CD4-positive, alpha-beta T cell treated with Interleukin-6 at 100 ng/mL for 8 hours (primary cell): ENCODE data around the gene NXPE3.
A peak's percentile ranks its signal among the peaks of the same experiment; 100 is the strongest.
"Not testable (repeated sequence)": the region's sequence is repeated elsewhere in the genome, so short reads cannot be mapped to it uniquely, and the experiment has no call there.

ENCODE experiments used
- DNase-seq: peaks from one replicate; pipeline ENCODE4 v3.0.0-alpha.2; 2020; ENCODE audit warnings: mixed read lengths, low spot score

NXPE3 gene

GRCh38 chr3:101779047-101779821, at the start of gene NXPE3:
TSS of gene NXPE3 (plus strand) at chr3:101779211. CDS start at chr3:101785597, 6,386 bp downstream.
- DNase-seq = peak; percentile 92

DNA sequence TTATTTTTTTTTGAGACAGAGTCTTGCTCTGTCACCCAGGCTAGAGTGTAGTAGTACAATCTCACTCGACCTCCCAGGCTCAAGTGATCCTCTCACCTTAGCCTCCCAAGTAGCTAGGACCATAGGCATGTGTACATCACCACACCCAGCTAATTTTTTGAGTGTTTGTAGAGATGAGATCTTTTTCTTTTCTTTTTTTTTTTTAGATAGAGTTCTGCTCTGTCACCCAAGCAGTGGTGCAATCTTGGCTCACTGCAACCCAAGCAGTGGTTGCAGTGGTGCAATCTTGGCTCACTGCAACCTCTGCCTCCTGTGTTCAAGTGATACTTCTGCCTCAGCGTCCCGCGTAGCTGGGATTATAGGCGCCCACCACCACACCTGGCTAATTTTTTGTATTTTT, 49.4 kb upstream of the NXPE3 start:
- DNase-seq = no peak

DNA sequence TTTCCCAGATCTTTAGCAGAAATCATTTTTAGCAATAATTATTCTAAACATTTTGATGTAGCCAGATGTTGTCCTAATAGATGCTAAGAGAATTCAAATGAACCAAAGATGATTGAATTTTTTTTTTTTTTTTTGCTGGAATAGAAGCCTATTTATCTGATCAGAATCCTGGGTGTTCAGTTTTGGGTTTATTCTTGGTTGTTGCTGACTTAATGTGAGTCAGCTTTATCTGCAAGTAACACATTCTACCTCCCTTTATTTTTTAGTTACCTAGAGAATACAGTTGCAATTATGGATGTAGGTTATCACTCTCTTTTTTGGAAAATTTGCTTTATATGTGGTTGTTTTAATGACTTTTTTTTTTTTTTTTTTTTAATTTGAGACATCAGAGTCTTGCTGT, 48.2 kb upstream of the NXPE3 start:
- DNase-seq = no peak

DNA sequence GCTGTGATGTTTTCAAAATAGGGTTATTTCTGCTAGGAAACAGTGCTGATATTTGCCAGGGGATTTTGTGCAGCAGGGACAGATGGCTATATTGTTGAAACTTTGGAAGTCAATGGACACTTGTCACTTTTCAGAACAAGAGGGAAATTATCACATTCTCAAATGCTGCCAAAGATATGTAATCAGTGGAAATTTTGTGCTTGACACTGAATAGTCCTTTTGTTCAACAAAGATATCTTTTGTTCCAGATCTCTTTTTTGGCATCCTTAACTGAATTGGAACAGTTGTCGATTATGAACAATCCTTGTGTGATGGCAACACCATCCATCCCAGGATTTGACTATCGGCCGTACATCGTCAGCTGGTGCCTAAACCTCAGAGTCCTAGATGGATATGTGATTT, 46.8 kb upstream of the NXPE3 start:
- no peak for DNase-seq

GRCh38 chr3:101735833-101736232, 43.2 kb upstream of the NXPE3 start:
- no peak for DNase-seq

DNA sequence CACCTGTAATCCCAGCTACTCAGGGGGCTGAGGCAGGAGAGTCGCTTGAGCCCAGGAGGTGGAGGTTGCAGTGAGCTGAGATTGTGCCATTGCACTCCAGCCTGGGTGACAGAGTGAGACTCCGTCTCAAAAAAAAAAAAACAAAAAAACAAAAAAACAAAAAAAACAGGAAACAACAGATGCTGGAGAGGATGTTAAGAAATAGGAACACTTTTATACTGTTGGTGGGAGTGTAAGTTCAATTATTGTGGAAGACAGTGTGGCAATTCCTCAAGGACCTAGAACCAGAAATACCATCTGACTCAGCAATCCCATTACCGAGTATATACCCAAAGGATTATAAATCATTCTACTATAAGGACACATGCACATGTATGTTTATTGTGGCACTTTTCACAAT, 37.1 kb upstream of the NXPE3 start:
- not testable (repeated sequence) for DNase-seq

DNA sequence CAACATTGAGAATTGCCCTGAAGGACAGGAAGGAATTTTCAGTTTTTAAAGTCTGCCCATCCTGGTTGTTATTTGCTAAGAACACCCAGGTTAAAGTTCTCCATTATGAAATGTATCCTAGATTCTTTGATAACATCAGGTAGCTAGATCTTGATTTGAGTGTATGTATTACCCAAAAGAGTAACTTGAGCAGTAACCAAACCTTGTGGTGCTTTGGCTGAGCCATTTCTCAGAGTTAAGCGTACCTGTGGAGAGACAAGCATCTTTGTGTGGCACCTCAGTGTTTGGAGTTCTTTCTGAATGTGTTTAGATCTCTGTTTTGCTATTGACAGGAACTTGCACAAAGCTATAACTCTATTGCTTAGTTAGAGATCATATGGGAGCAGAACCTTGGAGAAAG, 34.2 kb upstream of the NXPE3 start:
- no peak for DNase-seq

DNA sequence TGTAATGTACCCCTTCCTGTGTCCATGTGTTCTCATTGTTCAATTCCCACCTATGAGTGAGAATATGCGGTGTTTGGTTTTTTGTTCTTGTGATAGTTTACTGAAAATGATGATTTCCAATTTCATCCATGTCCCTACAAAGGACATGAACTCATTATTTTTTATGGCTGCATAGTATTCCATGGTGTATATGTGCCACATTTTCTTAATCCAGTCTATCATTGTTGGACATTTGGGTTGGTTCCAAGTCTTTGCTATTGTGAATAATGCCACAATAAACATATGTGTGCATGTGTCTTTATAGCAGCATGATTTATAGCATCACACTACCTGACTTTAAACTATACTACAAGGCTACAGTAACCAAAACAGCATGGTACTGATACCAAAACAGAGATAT, 33.1 kb upstream of the NXPE3 start:
- not testable (repeated sequence) for DNase-seq

DNA sequence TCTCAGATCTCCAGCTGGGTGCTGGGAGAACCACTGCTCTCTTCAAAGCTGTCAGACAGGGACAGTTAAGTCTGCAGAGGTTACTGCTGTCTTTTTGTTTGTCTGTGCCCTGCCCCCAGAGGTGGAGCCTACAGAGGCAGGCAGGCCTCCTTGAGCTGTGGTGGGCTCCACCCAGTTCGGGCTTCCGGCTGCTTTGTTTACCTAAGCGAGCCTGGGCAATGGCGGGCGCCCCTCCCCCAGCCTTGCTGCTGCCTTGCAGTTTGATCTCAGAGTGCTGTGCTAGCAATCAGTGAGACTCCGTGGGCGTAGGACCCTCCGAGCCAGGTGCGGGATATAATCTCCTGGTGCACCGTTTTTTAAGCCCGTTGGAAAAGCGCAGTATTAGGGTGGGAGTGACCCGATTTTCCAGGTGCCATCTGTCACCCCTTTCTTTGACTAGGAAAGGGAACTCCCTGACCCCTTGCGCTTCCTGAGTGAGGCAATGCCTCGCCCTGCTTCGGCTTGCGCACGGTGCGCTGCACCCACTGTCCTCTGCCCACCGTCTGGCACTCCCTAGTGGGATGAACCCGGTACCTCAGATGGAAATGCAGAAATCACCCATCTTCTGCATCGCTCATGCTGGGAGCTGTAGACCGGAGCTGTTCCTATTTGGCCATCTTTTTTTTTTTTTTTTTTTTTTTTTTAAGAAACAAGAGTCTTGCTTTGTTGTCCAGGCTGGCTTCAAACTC, 25.5 kb upstream of the NXPE3 start:
- DNase-seq = not testable (repeated sequence)

DNA sequence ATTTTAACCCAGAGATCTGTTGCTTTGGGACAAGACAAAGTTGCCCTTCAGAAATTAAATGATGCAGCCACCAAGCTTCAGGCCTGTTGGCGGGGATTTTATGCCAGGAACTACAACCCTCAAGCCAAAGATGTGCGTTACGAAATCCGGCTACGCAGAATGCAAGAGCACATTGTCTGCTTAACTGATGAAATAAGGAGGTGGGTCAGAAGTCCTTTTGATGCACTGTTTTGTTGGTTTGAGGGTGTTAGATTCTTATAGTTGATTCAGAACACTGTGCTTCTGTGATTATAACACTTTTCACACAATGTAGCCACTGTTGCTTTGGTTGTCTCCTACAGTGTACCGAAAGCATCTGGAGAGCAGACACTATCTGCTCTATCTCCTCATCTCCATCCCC, 20.8 kb upstream of the NXPE3 start:
- no peak for DNase-seq

DNA sequence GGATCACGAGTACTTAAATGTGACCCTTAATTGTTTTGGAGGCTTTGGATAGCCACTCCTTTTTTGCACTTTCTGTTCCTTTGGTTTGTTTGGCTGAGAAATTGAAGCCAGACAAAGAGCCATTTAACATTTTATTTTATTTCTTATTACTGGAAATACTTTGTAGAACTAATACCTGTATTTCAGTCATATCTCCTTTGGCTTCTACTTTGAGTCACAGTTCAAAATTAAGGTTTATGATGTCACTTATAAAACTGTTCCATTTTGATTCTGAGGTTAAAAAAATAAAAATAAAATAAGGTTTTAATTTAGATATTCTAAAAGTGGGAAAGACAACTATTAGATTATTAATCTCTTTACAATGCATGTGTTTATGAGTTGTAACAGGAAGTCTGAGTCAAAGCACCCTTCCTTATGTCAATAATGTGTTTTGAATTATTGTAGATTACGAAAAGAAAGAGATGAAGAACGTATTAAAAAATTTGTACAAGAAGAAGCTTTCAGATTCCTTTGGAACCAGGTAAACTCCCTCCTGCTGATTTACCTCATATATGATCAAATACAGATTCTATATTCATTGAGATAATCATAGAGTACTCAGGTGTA, 16.9 kb upstream of the NXPE3 start:
- DNase-seq = no peak

GRCh38 chr3:101777745-101778281, 1.2 kb upstream of the NXPE3 start:
- DNase-seq = not testable (repeated sequence)

- DNase-seq = no peak
Measured at GRCh38 chr3:101778385-101779046, 495 bp upstream of the NXPE3 start.

DNA sequence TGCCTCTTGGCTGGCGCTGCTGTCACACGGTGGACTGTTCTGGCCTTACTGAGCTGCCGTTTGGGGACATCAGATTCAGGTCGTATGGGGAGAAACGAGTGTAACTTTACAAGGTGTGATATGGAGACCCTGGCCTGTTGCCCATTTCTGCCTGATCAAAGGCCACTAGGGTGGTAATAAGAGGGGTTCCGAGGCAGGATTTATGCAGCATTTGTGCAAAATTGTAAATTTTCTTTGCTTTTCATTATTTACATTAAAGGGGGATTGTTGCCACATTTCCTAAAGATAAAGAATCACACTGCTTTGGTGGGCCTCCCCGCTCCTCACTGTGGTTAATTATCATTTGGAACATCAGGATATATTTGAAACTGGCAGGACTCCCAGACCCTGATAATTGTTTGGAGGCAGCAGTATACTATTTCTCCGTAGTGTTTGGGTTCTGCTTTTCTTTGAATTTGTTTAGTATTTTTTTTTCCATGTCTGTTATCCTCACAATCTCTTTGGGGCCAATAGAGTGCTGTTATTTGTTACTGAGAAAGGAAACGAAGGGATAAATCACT, 891 bp downstream of the NXPE3 start:
- DNase-seq = no peak

DNA sequence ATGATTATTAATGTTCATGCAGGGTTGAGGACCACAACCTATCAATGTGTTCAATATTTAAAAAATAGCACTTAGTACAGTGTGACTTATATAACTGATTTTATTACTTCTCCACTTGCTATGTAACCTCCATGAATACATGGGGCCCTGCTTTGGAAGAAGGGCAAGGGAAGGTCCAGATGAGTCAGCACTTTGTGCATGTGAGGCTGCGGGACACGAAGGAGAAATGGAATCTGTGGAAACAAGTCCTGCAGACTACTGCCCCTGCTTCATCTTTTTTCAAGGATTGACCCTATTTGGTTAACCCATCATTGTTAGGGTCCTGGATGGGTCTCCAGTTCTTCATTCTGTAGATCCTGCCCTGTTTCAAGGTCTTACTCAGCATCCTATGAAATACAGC, 1.6 kb downstream of the NXPE3 start:
- DNase-seq = no peak

- no peak for DNase-seq
Measured at GRCh38 chr3:101781166-101781565, 2.2 kb downstream of the NXPE3 start.

- peak; percentile 42 for DNase-seq
Measured at GRCh38 chr3:101784855-101785613, 6.0 kb downstream of the NXPE3 start.

- no peak for DNase-seq
Measured at GRCh38 chr3:101791778-101792177, 12.8 kb downstream of the NXPE3 start.

DNA sequence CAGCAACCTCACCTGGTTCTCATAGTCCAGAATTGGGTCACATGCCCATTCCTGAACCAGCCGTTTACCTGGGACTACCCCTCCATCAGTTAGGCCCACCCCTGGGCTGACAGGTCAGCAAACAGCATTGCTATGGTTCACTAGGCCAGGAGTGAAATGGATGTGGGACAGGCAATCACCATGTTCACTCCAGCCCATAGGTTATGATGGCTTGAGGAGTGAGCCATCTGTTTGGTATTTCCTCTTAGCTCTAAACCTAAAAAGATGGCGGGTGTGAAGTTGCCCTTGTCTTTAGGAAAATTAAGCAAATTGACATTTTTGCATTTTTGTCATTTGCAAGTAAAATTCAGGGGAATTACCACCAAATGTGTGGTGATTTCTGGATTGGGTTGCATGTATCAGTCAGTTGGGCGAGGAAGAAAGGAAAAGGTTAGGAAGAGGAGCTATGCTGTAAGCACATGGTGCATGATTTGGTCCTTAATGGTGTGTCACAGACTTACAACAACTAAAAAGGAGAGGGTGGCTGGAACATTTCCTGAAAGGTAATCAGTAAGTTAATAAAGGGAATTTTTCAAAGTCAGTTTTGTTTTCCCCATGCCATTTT, 17.2 kb downstream of the NXPE3 start:
- DNase-seq = no peak

DNA sequence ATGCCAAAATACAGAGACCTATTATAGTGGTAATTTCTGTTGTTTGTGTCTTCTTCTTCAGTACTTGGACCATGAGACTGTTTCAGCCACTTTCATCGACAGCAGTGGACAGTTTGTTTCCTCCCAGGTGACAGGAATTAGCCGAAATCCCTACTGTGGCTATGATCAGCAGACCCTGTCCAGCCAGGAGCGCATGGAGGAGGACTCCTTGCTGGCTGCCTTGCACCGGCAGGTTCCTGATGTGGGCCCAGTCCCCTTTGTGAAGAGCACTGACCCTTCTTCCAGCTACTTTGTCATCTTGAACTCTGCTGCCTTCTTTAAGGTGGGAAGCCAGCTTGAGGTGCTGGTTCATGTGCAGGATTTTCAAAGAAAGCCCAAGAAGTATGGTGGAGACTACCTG, 22.2 kb downstream of the NXPE3 start:
- no peak for DNase-seq

- no peak for DNase-seq
Measured at GRCh38 chr3:101802179-101802578, 23.2 kb downstream of the NXPE3 start.
